ENCODE data around the gene CA11. TPM values are rescaled to one million over a fixed set of nuclear protein-coding genes. Genes with fewer than 3 reads are reported as not detected.

Gene CA11
- total and polyA plus RNA-seq, 2 of the 8 experiments (the other 6 are each of a cell fraction or from before 2014, with no cell fraction given): 51.7 to 71.4 TPM

GRCh38 chr19:48603449-48603848, 42.5 kb downstream of the CA11 start:
- no peak overlapping the region for H2BK120ac ChIP-seq (replicated peaks; ENCODE audit: low read depth, low read length)
- H4K91ac ChIP-seq (replicated peaks; ENCODE audit: insufficient read length, low read length): no peak overlapping the region
- H3K9me3 ChIP-seq (ENCODE audit: insufficient read depth in 2 of 2, low read depth in 1 of 2, low read length in 1 of 2): no peaks in the 10 kb centered on the region
- H3K36me3 ChIP-seq (ENCODE audit: control insufficient read depth in 2 of 4, insufficient read depth in 4 of 4, low read length in 3 of 4): no peaks in the 10 kb centered on the region
- no peak overlapping the region for H3K4me2 ChIP-seq (ENCODE audit: insufficient read depth in 1 of 2, low read depth in 2 of 2, low read length in 2 of 2)
- ChIA-PET POLR2A (ENCODE audit: partially characterized antibody) (interaction anchor here (27.0 kb wide), 1 partner anchor 19 kb away, joined by 788 read pairs; the partner anchor contains the start of genes DBP, FAM83E, RPL18 and SPHK2), CTCF (ENCODE audit: partially characterized antibody) (interaction anchor here (0.6 to 1.4 kb wide), 3 partner anchors 114 to 935 kb away, joined by 3 to 4 read pairs (median 4); no protein-coding TSS in a partner anchor)
- no peak overlapping the region for H2BK12ac ChIP-seq (ENCODE audit: low read depth, low read length)
- H3K56ac ChIP-seq (replicated peaks; ENCODE audit: insufficient read length, low read depth, low read length): no peak overlapping the region
- H3K4me1 ChIP-seq (replicated peaks in 1 of 4; ENCODE audit: control insufficient read depth in 3 of 4, insufficient read depth in 4 of 4, low read length in 3 of 4): no peaks in the 10 kb centered on the region
- no peak overlapping the region for H3K4me3 ChIP-seq (ENCODE audit: extremely low read depth in 1 of 4, insufficient read depth in 2 of 4, low read depth in 3 of 4, low read length in 4 of 4)
- no peaks in the 10 kb centered on the region; the same call in 1 of the 2 replicates for H3K23me2 ChIP-seq (ENCODE audit: low read depth, low read length)
- H3K27ac ChIP-seq (ENCODE audit: low read depth, low read length): no peak overlapping the region
- H3K79me2 ChIP-seq (ENCODE audit: control insufficient read depth in 1 of 2, insufficient read depth in 2 of 2, low read length in 2 of 2): no peaks in the 10 kb centered on the region
- no peak overlapping the region for H3K14ac ChIP-seq (ENCODE audit: insufficient read length)
- no peak overlapping the region for H2AK5ac ChIP-seq (ENCODE audit: low read depth, low read length)
- no peak overlapping the region for H2AFZ ChIP-seq (ENCODE audit: low read length)
- 93% methylated on average over 39 of the region's 39 CpGs; no CpG with 5 or more reads in 1 of the 2 experiments for WGBS, 2 experiments (ENCODE audit: extremely low coverage in 1 of 2, insufficient coverage in 1 of 2, insufficient read length in 1 of 2, insufficient replicate concordance in 2 of 2, low coverage in 1 of 2, low lambda C conversion rate in 2 of 2, missing lambda C conversion rate in 1 of 2)
- peak overlapping the region; percentile 79; the same call in 1 of the 2 replicates for H4K8ac ChIP-seq (ENCODE audit: extremely low read depth, insufficient read depth, low read length)
- no peak overlapping the region for H2BK5ac ChIP-seq (ENCODE audit: low read depth, low read length)
- H3K9ac ChIP-seq (replicated peaks in 1 of 4; ENCODE audit: extremely low read depth in 1 of 4, low read depth in 3 of 4, low read length in 3 of 4): no peak overlapping the region
- no peaks in the 10 kb centered on the region for H3K79me1 ChIP-seq (ENCODE audit: low read depth, low read length)
- no peak overlapping the region for H3K4ac ChIP-seq (replicated peaks; ENCODE audit: insufficient read length, low read depth, low read length)
- H2BK15ac ChIP-seq (ENCODE audit: low read length): no peak overlapping the region
- H4K5ac ChIP-seq (ENCODE audit: insufficient read length, low read depth, low read length): no peak overlapping the region
- FAIRE-seq (no peak), DNase-seq (ENCODE audit: low read depth in 1 of 2, low spot score in 2 of 2) (no peak)
- no peak overlapping the region for H2BK20ac ChIP-seq (ENCODE audit: low read length)
- TF ChIP-seq JUN (IDR thresholded peaks at IDR 0.05; ENCODE audit: low read depth, low read length) (no peak), TAF1 (IDR thresholded peaks at IDR 0.05; ENCODE audit: low read depth, low read length) (no peak), RAD21 (IDR thresholded peaks at IDR 0.05 in 1 of 2, conservative IDR thresholded peaks at IDR 0.05 in 1 of 2; ENCODE audit: low read depth in 2 of 2, low read length in 2 of 2) (no peak)
- H3K27me3 ChIP-seq (replicated peaks in 1 of 4; ENCODE audit: control insufficient read depth in 3 of 4, extremely low read depth in 1 of 4, insufficient read depth in 3 of 4, low read length in 3 of 4): no peaks in the 10 kb centered on the region
- H3K18ac ChIP-seq (ENCODE audit: extremely low read depth, low read length): no peak overlapping the region
- peaks cover 2% of the 10 kb centered on the region in 2 experiments for H4K20me1 ChIP-seq (replicated peaks in 1 of 2; ENCODE audit: control insufficient read depth in 1 of 2, insufficient read depth in 2 of 2, low read length in 2 of 2)
- no peak overlapping the region for H3K23ac ChIP-seq (ENCODE audit: insufficient read length)

Data from H1 (cell line).